ENCODE data around the gene C7.

- TF ChIP-seq CTCF (conservative IDR thresholded peaks at IDR 0.05; ENCODE audit: low read depth in 2 of 2): no peak
- no peak for TF ChIP-seq POLR2AphosphoS5 (IDR thresholded peaks at IDR 0.05; ENCODE audit: low read depth)
Observed at GRCh38 chr5:40904994-40905306, 4.3 kb upstream of the C7 start.

All from GM23338 (cell line).